Mesendoderm (in vitro differentiated cells): Measurements from ENCODE around the gene CTSO. TPM values are rescaled to one million over a fixed set of nuclear protein-coding genes. Genes with fewer than 3 reads are reported as not detected.

Experiments used
- DNase-seq: peaks from one replicate; pipeline ENCODE4 v3.0.0; 2013
- H2AK5ac ChIP-seq: 2 replicates; pipeline ENCODE4 v1.6.1; 2013; ENCODE audit warnings: low read length, inconsistent platforms
- H2BK120ac ChIP-seq: 2 replicates; pipeline ENCODE4 v1.6.1; 2013; ENCODE audit warnings: low read depth, mild to moderate bottlenecking, low read length, moderate library complexity, mixed read lengths
- H2BK15ac ChIP-seq: replicated peaks from 2 replicates; pipeline ENCODE4 v1.6.1; 2013; ENCODE audit warnings: low read depth, mild to moderate bottlenecking, moderate library complexity
- H2BK5ac ChIP-seq: 2 replicates; pipeline ENCODE4 v1.6.1; 2013; ENCODE audit warnings: low read length, inconsistent platforms
- H3K18ac ChIP-seq: 2 replicates; pipeline ENCODE4 v1.6.1; 2013; ENCODE audit warnings: mild to moderate bottlenecking, low read length, mixed read lengths
- H3K23ac ChIP-seq: one replicate; pipeline ENCODE4 v1.6.1; 2013; ENCODE audit warnings: low read length
- H3K27ac ChIP-seq: 2 replicates; pipeline ENCODE4 v1.5.1; 2013; ENCODE audit warnings: low read depth, mild to moderate bottlenecking, inconsistent platforms, low read length, moderate library complexity
- H3K27me3 ChIP-seq: 2 replicates; pipeline ENCODE4 v1.6.1; 2013; ENCODE audit warnings: low read length, control low read depth, mild to moderate bottlenecking, inconsistent platforms; ENCODE audit not compliant: insufficient read depth, poor library complexity
- H3K36me3 ChIP-seq: 2 replicates; pipeline ENCODE4 v1.6.1; 2013; ENCODE audit warnings: low read length, inconsistent platforms; ENCODE audit not compliant: control insufficient read depth, insufficient read depth
- H3K4ac ChIP-seq: one replicate; pipeline ENCODE4 v1.6.1; 2013; ENCODE audit warnings: low read depth, mild to moderate bottlenecking, low read length, moderate library complexity
- H3K4me1 ChIP-seq: 2 replicates; pipeline ENCODE4 v1.6.1; 2013; ENCODE audit warnings: low read depth, low read length, inconsistent platforms; ENCODE audit not compliant: control insufficient read depth
- H3K4me2 ChIP-seq: 2 replicates; pipeline ENCODE4 v1.6.1; 2013; ENCODE audit warnings: low read length
- H3K4me3 ChIP-seq: 2 replicates; pipeline ENCODE4 v1.5.1; 2013; ENCODE audit warnings: mild to moderate bottlenecking, low read length
- H3K56ac ChIP-seq: one replicate; pipeline ENCODE4 v1.6.1; 2013; ENCODE audit warnings: low read length
- H3K79me1 ChIP-seq: 2 replicates; pipeline ENCODE4 v1.6.1; 2013; ENCODE audit warnings: low read length, inconsistent platforms
- H3K79me2 ChIP-seq: 2 replicates; pipeline ENCODE4 v1.6.1; 2013; ENCODE audit warnings: mild to moderate bottlenecking, low read length; ENCODE audit not compliant: control insufficient read depth, insufficient read depth
- H3K9ac ChIP-seq: 2 replicates; pipeline ENCODE4 v1.6.1; 2013; ENCODE audit warnings: low read length, inconsistent platforms
- H4K5ac ChIP-seq: one replicate; pipeline ENCODE4 v1.6.1; 2013; ENCODE audit warnings: low read length
- H4K8ac ChIP-seq: one replicate; pipeline ENCODE4 v1.6.1; 2013; ENCODE audit warnings: low read depth, mild to moderate bottlenecking, control low read depth, low read length, moderate library complexity
- WGBS: extraction: QIAGEN DNeasy Blood & Tissue Kit; methylation state at CpG from one replicate; pipeline ENCODE4 v1.1.7; 2013; ENCODE audit warnings: low lambda C conversion rate, missing lambda C conversion rate; ENCODE audit not compliant: insufficient coverage; ENCODE audit errors: extremely low coverage; 5-methylcytosine and 5-hydroxymethylcytosine counted together
- polyA plus RNA-seq, 2 experiments: library from polyadenylated mRNA; stranded (reverse); fragments of 200-250 nt; gene quantifications; one replicate each; pipeline ENCODE4 v1.2.3, GENCODE V29; 2013

Gene CTSO
- polyA plus RNA-seq (2013, experiment 1 of 2): 1.5 TPM
- polyA plus RNA-seq (2013, experiment 2 of 2): 1.4 TPM

GRCh38 chr4:155953151-155954117, at the start of gene CTSO:
Gene CTSO (minus strand): TSS chr4:155953866. CDS start chr4:155953847, 19 bp downstream.
- DNase-seq: peak; percentile 82
- WGBS: no CpG with 5 or more reads among the region's 58 CpGs

GRCh38 chr4:156000491-156000890, 46.8 kb upstream of the CTSO start:
- H2BK15ac ChIP-seq: no peak overlapping the region
- H3K4me3 ChIP-seq: no peak overlapping the region
- no peak overlapping the region for H2BK5ac ChIP-seq
- H3K79me1 ChIP-seq: no peaks in the 10 kb centered on the region
- H3K4me2 ChIP-seq: no peak overlapping the region
- H2BK120ac ChIP-seq: no peak overlapping the region
- no peak overlapping the region for H4K5ac ChIP-seq
- H3K9ac ChIP-seq: no peak overlapping the region
- DNase-seq: no peak
- WGBS: no CpG with 5 or more reads among the region's 3 CpGs
- H3K36me3 ChIP-seq: no peaks in the 10 kb centered on the region
- no peak overlapping the region for H3K23ac ChIP-seq
- H3K4me1 ChIP-seq: no peaks in the 10 kb centered on the region
- H3K18ac ChIP-seq: no peak overlapping the region
- H2AK5ac ChIP-seq: no peak overlapping the region
- no peak overlapping the region for H3K4ac ChIP-seq
- no peak overlapping the region for H4K8ac ChIP-seq
- H3K27ac ChIP-seq: no peak overlapping the region
- no peak overlapping the region for H3K56ac ChIP-seq
- H3K79me2 ChIP-seq: no peaks in the 10 kb centered on the region
- peaks cover 5% of the 10 kb centered on the region for H3K27me3 ChIP-seq

More at GRCh38 chr4:155953151-155954117, at the start of gene CTSO:
- Histone ChIP-seq H2BK120ac (no peak within 1 kb of the TSS), H3K4ac (peak within 1 kb of the TSS; percentile 92), H3K23ac (no peak within 1 kb of the TSS), H4K8ac (peak within 1 kb of the TSS; percentile 87), H3K9ac (peak within 1 kb of the TSS; percentile 61), H4K5ac (peak within 1 kb of the TSS; percentile 72), H3K56ac (peak within 1 kb of the TSS; percentile 87), H2BK5ac (no peak within 1 kb of the TSS), H3K4me2 (peak within 1 kb of the TSS; percentile 47), H3K79me1 (no peaks in the 10 kb centered on the region), H2BK15ac (no peak within 1 kb of the TSS), H3K27ac (peak within 1 kb of the TSS; percentile 9), H3K79me2 (no peaks in the 10 kb centered on the region), H3K18ac (peak within 1 kb of the TSS; percentile 77), H3K36me3 (no peaks in the 10 kb centered on the region), H3K4me3 (peak within 1 kb of the TSS; percentile 31), H3K27me3 (no peaks in the 10 kb centered on the region), H2AK5ac (no peak within 1 kb of the TSS), H3K4me1 (no peaks in the 10 kb centered on the region)

GRCh38 chr4:155999725-156000124, 46.1 kb upstream of the CTSO start:
- H4K8ac ChIP-seq: no peak overlapping the region
- peak overlapping the region; percentile 35 for H3K56ac ChIP-seq
- H2AK5ac ChIP-seq: no peak overlapping the region
- H3K9ac ChIP-seq: no peak overlapping the region
- no peak overlapping the region for H2BK5ac ChIP-seq
- no peaks in the 10 kb centered on the region for H3K79me1 ChIP-seq
- H4K5ac ChIP-seq: no peak overlapping the region
- H3K79me2 ChIP-seq: no peaks in the 10 kb centered on the region
- no peak overlapping the region for H3K18ac ChIP-seq
- H3K27ac ChIP-seq: no peak overlapping the region
- WGBS: no CpG with 5 or more reads among the region's 7 CpGs
- H2BK120ac ChIP-seq: no peak overlapping the region
- no peaks in the 10 kb centered on the region for H3K4me1 ChIP-seq
- H3K4me2 ChIP-seq: no peak overlapping the region
- no peak overlapping the region for H2BK15ac ChIP-seq
- H3K4me3 ChIP-seq: no peak overlapping the region
- H3K4ac ChIP-seq: no peak overlapping the region
- H3K27me3 ChIP-seq: peaks cover 5% of the 10 kb centered on the region
- H3K36me3 ChIP-seq: no peaks in the 10 kb centered on the region
- DNase-seq: peak; percentile 82
- H3K23ac ChIP-seq: no peak overlapping the region

- no peak overlapping the region for H2AK5ac ChIP-seq
- no peak overlapping the region for H3K4ac ChIP-seq
- no peak overlapping the region for H3K18ac ChIP-seq
- no peak overlapping the region for H3K9ac ChIP-seq
- H2BK120ac ChIP-seq: no peak overlapping the region
- no peak overlapping the region for H3K27ac ChIP-seq
- peaks cover 5% of the 10 kb centered on the region for H3K27me3 ChIP-seq
- H4K5ac ChIP-seq: no peak overlapping the region
- no peak overlapping the region for H2BK5ac ChIP-seq
- H3K23ac ChIP-seq: no peak overlapping the region
- DNase-seq: no peak
- H3K79me1 ChIP-seq: no peaks in the 10 kb centered on the region
- H4K8ac ChIP-seq: no peak overlapping the region
- H3K4me2 ChIP-seq: no peak overlapping the region
- H3K4me3 ChIP-seq: no peak overlapping the region
- no peaks in the 10 kb centered on the region for H3K79me2 ChIP-seq
- H2BK15ac ChIP-seq: no peak overlapping the region
- no peaks in the 10 kb centered on the region for H3K4me1 ChIP-seq
- no peak overlapping the region for H3K56ac ChIP-seq
- H3K36me3 ChIP-seq: no peaks in the 10 kb centered on the region
Observed at GRCh38 chr4:155995069-155995468, 41.4 kb upstream of the CTSO start.

- no peak overlapping the region for H3K18ac ChIP-seq
- no peak overlapping the region for H4K5ac ChIP-seq
- H3K4me3 ChIP-seq: no peak overlapping the region
- no peak overlapping the region for H3K56ac ChIP-seq
- H2AK5ac ChIP-seq: no peak overlapping the region
- H3K4me1 ChIP-seq: no peaks in the 10 kb centered on the region
- H3K27me3 ChIP-seq: no peaks in the 10 kb centered on the region
- H3K36me3 ChIP-seq: no peaks in the 10 kb centered on the region
- H3K9ac ChIP-seq: no peak overlapping the region
- no peak overlapping the region for H2BK120ac ChIP-seq
- no CpG with 5 or more reads among the region's 4 CpGs for WGBS
- H3K79me1 ChIP-seq: no peaks in the 10 kb centered on the region
- H2BK5ac ChIP-seq: no peak overlapping the region
- DNase-seq: no peak
- H3K4me2 ChIP-seq: no peak overlapping the region
- no peak overlapping the region for H4K8ac ChIP-seq
- no peaks in the 10 kb centered on the region for H3K79me2 ChIP-seq
- no peak overlapping the region for H2BK15ac ChIP-seq
- H3K27ac ChIP-seq: no peak overlapping the region
- H3K23ac ChIP-seq: no peak overlapping the region
- no peak overlapping the region for H3K4ac ChIP-seq
Observed at GRCh38 chr4:155984106-155984797, 30.6 kb upstream of the CTSO start.
